DOHH2 (cell line): ENCODE measurements around the gene ESRRG.

Source experiments
- EZH2phosphoT487 ChIP-seq: fragments of 200-600 bp; sonication (generic); IDR thresholded peaks from 2 replicates; pipeline ENCODE4 v1.6.1; 2017; ENCODE audit warnings: borderline replicate concordance, mild to moderate bottlenecking, antibody characterized with exemption, low read length, moderate library complexity, mixed read lengths
- TF ChIP-seq, protein P1 (sequence below): fragments of 200-600 bp; sonication (generic); IDR thresholded peaks from one replicate; pipeline ENCODE4 v1.5.1; 2014; ENCODE audit warnings: antibody characterized with exemption, mild to moderate bottlenecking, low read depth, low read length; ENCODE audit not compliant: poor library complexity, severe bottlenecking

DNA sequence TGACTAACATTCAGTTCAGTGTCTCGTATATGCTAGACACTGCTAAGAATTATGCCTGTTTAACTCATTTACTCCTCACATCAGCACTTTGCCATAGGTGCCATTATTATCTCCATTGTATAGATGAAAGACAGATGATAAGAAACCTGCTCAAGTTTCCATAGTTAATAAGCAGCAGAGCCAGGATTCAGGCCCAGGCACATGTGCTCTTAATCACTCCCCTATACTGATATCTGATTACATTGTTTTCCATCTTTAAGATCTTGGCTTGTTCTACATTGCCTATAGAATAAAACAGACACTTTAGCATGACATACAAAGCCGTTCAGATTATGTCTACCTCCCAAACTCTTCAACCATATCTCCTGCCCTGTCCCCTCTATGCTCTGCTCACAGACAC, 269.5 kb downstream of the ESRRG start:
- TF ChIP-seq, protein P1, sequence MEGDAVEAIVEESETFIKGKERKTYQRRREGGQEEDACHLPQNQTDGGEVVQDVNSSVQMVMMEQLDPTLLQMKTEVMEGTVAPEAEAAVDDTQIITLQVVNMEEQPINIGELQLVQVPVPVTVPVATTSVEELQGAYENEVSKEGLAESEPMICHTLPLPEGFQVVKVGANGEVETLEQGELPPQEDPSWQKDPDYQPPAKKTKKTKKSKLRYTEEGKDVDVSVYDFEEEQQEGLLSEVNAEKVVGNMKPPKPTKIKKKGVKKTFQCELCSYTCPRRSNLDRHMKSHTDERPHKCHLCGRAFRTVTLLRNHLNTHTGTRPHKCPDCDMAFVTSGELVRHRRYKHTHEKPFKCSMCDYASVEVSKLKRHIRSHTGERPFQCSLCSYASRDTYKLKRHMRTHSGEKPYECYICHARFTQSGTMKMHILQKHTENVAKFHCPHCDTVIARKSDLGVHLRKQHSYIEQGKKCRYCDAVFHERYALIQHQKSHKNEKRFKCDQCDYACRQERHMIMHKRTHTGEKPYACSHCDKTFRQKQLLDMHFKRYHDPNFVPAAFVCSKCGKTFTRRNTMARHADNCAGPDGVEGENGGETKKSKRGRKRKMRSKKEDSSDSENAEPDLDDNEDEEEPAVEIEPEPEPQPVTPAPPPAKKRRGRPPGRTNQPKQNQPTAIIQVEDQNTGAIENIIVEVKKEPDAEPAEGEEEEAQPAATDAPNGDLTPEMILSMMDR = no peak
- TF ChIP-seq EZH2phosphoT487 = no peak
